HEK293 (cell line): Measurements from ENCODE around the gene TRAF1.

Experiments used
- CTCF ChIA-PET: fragments of 350-600 bp; formaldehyde crosslinking; extraction: SDS; loops from one replicate; lab custom pipeline; 2021; ENCODE audit warnings: antibody characterized with exemption; lab: Yijun Ruan, JAX
- POLR2A ChIA-PET: fragments of 300-600 bp; formaldehyde crosslinking; extraction: SDS; loops from one replicate; lab custom pipeline; 2020; ENCODE audit warnings: antibody characterized with exemption, inconsistent platforms; lab: Yijun Ruan, JAX
- H3K27ac ChIP-seq: fragments of 200-500 bp; sonication (Bioruptor generic); 2 replicates; pipeline ENCODE4 v1.5.1; 2014; ENCODE audit warnings: low read depth, low read length, control low read depth, inconsistent platforms; ENCODE audit errors: extremely low read depth
- H3K36me3 ChIP-seq, 2 experiments: fragments of 200-500 bp in 1 of 2; sonication (Bioruptor generic) in 1 of 2; 1 replicate in 1 of 2; 2 replicates in 1 of 2; pipeline ENCODE4 v1.5.1; 2014 to 2017; ENCODE audit warnings: inconsistent platforms in 2 of 2, low read length in 2 of 2; ENCODE audit not compliant: control insufficient read depth in 2 of 2, insufficient read depth in 1 of 2
- H3K4me1 ChIP-seq: fragments of 200-500 bp; sonication (Bioruptor generic); 2 replicates; pipeline ENCODE4 v1.5.1; 2014; ENCODE audit warnings: mild to moderate bottlenecking, low read length, inconsistent platforms; ENCODE audit not compliant: control insufficient read depth, insufficient read depth
- H3K4me3 ChIP-seq: 2 replicates; pipeline ENCODE4 v1.5.1; 2011; ENCODE audit warnings: low read depth, mild to moderate bottlenecking, control low read depth, low read length, moderate library complexity
- H3K9me3 ChIP-seq: fragments of 200-500 bp; sonication (Bioruptor generic); 2 replicates; pipeline ENCODE4 v1.5.1; 2014; ENCODE audit warnings: low read depth, low read length, inconsistent platforms; ENCODE audit not compliant: control insufficient read depth, insufficient read depth
- BCL11B ChIP-seq: fragments of 450-650 bp; formaldehyde crosslinking; IDR thresholded peaks from 2 replicates; pipeline ENCODE4 v1.5.1; 2016; ENCODE audit warnings: low read depth, missing biosample characterization, missing genetic modification characterization
- GLI4 ChIP-seq: fragments of 450-650 bp; formaldehyde crosslinking; IDR thresholded peaks from 2 replicates; pipeline ENCODE4 v1.5.1; 2016; ENCODE audit warnings: missing biosample characterization, missing genetic modification characterization
- IKZF3 ChIP-seq: fragments of 450-650 bp; IDR thresholded peaks from 2 replicates; pipeline ENCODE4 v1.5.0; 2018; ENCODE audit warnings: missing biosample characterization, mild to moderate bottlenecking, missing genetic modification characterization, moderate library complexity
- KLF17 ChIP-seq: fragments of 450-650 bp; formaldehyde crosslinking; IDR thresholded peaks from 2 replicates; pipeline ENCODE4 v1.5.1; 2016; ENCODE audit warnings: missing biosample characterization, missing genetic modification characterization
- KLF7 ChIP-seq: fragments of 450-650 bp; formaldehyde crosslinking; IDR thresholded peaks from 2 replicates; pipeline ENCODE4 v1.5.1; 2016; ENCODE audit warnings: missing biosample characterization, missing genetic modification characterization, borderline replicate concordance
- SCRT1 ChIP-seq: fragments of 450-650 bp; formaldehyde crosslinking; IDR thresholded peaks from 2 replicates; pipeline ENCODE4 v1.5.1; 2016; ENCODE audit warnings: missing biosample characterization, missing genetic modification characterization, borderline replicate concordance
- ZBTB20 ChIP-seq: fragments of 450-650 bp; formaldehyde crosslinking; IDR thresholded peaks from 2 replicates; pipeline ENCODE4 v1.5.1; 2016; ENCODE audit warnings: missing biosample characterization, missing genetic modification characterization
- ZBTB21 ChIP-seq: fragments of 450-650 bp; formaldehyde crosslinking; IDR thresholded peaks from 2 replicates; pipeline ENCODE4 v1.5.1; 2017; ENCODE audit warnings: missing biosample characterization, missing genetic modification characterization
- ZBTB6 ChIP-seq: fragments of 450-650 bp; formaldehyde crosslinking; IDR thresholded peaks from 2 replicates; pipeline ENCODE4 v1.5.1; 2017; ENCODE audit warnings: missing biosample characterization, missing genetic modification characterization
- ZFP41 ChIP-seq: fragments of 450-650 bp; formaldehyde crosslinking; IDR thresholded peaks from 2 replicates; pipeline ENCODE4 v1.5.1; 2016; ENCODE audit warnings: missing biosample characterization, missing genetic modification characterization, borderline replicate concordance
- ZIC2 ChIP-seq: fragments of 450-650 bp; formaldehyde crosslinking; IDR thresholded peaks from 2 replicates; pipeline ENCODE4 v1.5.1; 2016; ENCODE audit warnings: missing biosample characterization, missing genetic modification characterization
- ZNF132 ChIP-seq: fragments of 450-650 bp; formaldehyde crosslinking; IDR thresholded peaks from 2 replicates; pipeline ENCODE4 v1.5.1; 2017; ENCODE audit warnings: missing biosample characterization, missing genetic modification characterization, borderline replicate concordance
- ZNF148 ChIP-seq: fragments of 450-650 bp; formaldehyde crosslinking; IDR thresholded peaks from 2 replicates; pipeline ENCODE4 v1.5.0; 2017; ENCODE audit warnings: missing biosample characterization, missing genetic modification characterization, borderline replicate concordance
- ZNF174 ChIP-seq: fragments of 450-650 bp; formaldehyde crosslinking; IDR thresholded peaks from 2 replicates; pipeline ENCODE4 v1.5.0; 2017; ENCODE audit warnings: missing biosample characterization, mild to moderate bottlenecking, missing genetic modification characterization
- ZNF248 ChIP-seq: fragments of 450-650 bp; formaldehyde crosslinking; IDR thresholded peaks from 2 replicates; pipeline ENCODE4 v1.5.1; 2017; ENCODE audit warnings: missing biosample characterization, missing genetic modification characterization
- ZNF280D ChIP-seq: fragments of 450-650 bp; formaldehyde crosslinking; IDR thresholded peaks from 2 replicates; pipeline ENCODE4 v1.5.1; 2016; ENCODE audit warnings: missing biosample characterization, missing genetic modification characterization
- ZNF473 ChIP-seq: fragments of 450-650 bp; formaldehyde crosslinking; IDR thresholded peaks from 2 replicates; pipeline ENCODE4 v1.5.1; 2017; ENCODE audit warnings: missing biosample characterization, missing genetic modification characterization
- ZNF549 ChIP-seq: fragments of 450-650 bp; IDR thresholded peaks from 2 replicates; pipeline ENCODE4 v1.5.1; 2018; ENCODE audit warnings: missing biosample characterization, missing genetic modification characterization, mild to moderate bottlenecking, inconsistent platforms, moderate library complexity
- ZNF558 ChIP-seq: fragments of 450-650 bp; formaldehyde crosslinking; IDR thresholded peaks from 2 replicates; pipeline ENCODE4 v1.5.1; 2016; ENCODE audit warnings: missing biosample characterization, missing genetic modification characterization
- ZNF585B ChIP-seq: fragments of 450-650 bp; formaldehyde crosslinking; IDR thresholded peaks from 2 replicates; pipeline ENCODE4 v1.5.1; 2016; ENCODE audit warnings: missing biosample characterization, missing genetic modification characterization
- ZNF600 ChIP-seq: fragments of 450-650 bp; formaldehyde crosslinking; IDR thresholded peaks from 2 replicates; pipeline ENCODE4 v1.5.1; 2016; ENCODE audit warnings: missing biosample characterization, missing genetic modification characterization
- ZNF610 ChIP-seq: fragments of 450-650 bp; formaldehyde crosslinking; IDR thresholded peaks from 2 replicates; pipeline ENCODE4 v1.5.1; 2016; ENCODE audit warnings: missing biosample characterization, missing genetic modification characterization, borderline replicate concordance
- ZNF629 ChIP-seq: fragments of 450-650 bp; formaldehyde crosslinking; IDR thresholded peaks from 2 replicates; pipeline ENCODE4 v1.5.1; 2017; ENCODE audit warnings: missing biosample characterization, missing genetic modification characterization
- ZNF843 ChIP-seq: fragments of 450-650 bp; formaldehyde crosslinking; IDR thresholded peaks from 2 replicates; pipeline ENCODE4 v1.5.1; 2016; ENCODE audit warnings: missing biosample characterization, missing genetic modification characterization

Gene TRAF1

GRCh38 chr9:120910643-120911042 is 16.0 kb downstream of the TRAF1 start:
- Histone ChIP-seq H3K27ac (no peak overlapping the region), H3K4me1 (no peaks in the 10 kb centered on the region), H3K36me3 (no peaks in the 10 kb centered on the region), H3K4me3 (no peak overlapping the region), H3K9me3 (no peaks in the 10 kb centered on the region)
- ChIA-PET CTCF (interaction anchor here (0.6 to 0.7 kb wide), 2 partner anchors 145 to 1034 kb away, joined by 3 read pairs; no protein-coding TSS in a partner anchor), POLR2A (interaction anchor here (1.2 kb wide), 1 partner anchor 33 kb away, joined by 3 read pairs; the partner anchor contains the start of gene PHF19)
- no peak for TF ChIP-seq ZNF585B (tag by site-specific recombination)
- no peak for TF ChIP-seq ZNF558 (tag by site-specific recombination)
- TF ChIP-seq GLI4 (tag by site-specific recombination), result no peak
- TF ChIP-seq ZBTB6 (tag by site-specific recombination), result no peak
- TF ChIP-seq ZNF148 (tag by site-specific recombination), result no peak
- TF ChIP-seq ZBTB20 (tag by site-specific recombination), result no peak
- TF ChIP-seq KLF7 (tag by site-specific recombination), result no peak
- no peak for TF ChIP-seq BCL11B (tag by site-specific recombination)
- no peak for TF ChIP-seq ZNF610
- TF ChIP-seq SCRT1 (tag by site-specific recombination), result no peak
- no peak for TF ChIP-seq ZNF248 (tag by site-specific recombination)

GRCh38 chr9:120909904-120910303 is 16.7 kb downstream of the TRAF1 start:
- POLR2A ChIA-PET, result no interaction called here
- Histone ChIP-seq H3K36me3 (no peaks in the 10 kb centered on the region), H3K4me3 (no peak overlapping the region), H3K27ac (no peak overlapping the region), H3K4me1 (no peaks in the 10 kb centered on the region), H3K9me3 (no peaks in the 10 kb centered on the region)
- TF ChIP-seq ZNF549 (tag by site-specific recombination) (no peak), ZFP41 (tag by site-specific recombination) (no peak), ZNF600 (tag by site-specific recombination) (no peak), ZNF473 (tag by site-specific recombination) (no peak), ZNF174 (tag by site-specific recombination) (no peak), ZNF629 (tag by site-specific recombination) (no peak), ZNF132 (tag by site-specific recombination) (no peak), ZBTB21 (tag by site-specific recombination) (no peak), ZIC2 (tag by site-specific recombination) (no peak), ZNF843 (no peak), KLF17 (no peak), ZNF148 (tag by site-specific recombination) (no peak), IKZF3 (no peak), ZNF280D (no peak)
- CTCF ChIA-PET, result interaction anchor here (0.7 kb wide), 1 partner anchor 144 kb away, joined by 3 read pairs; no protein-coding TSS in a partner anchor
